HCT116 (cell line): Measurements from ENCODE around the gene MRAS. TPM values are rescaled to one million over a fixed set of nuclear protein-coding genes. Genes with fewer than 3 reads are reported as not detected.

Experiments
- ATAC-seq: fragments of 200-7000 bp; cut with Tn5 transposase; 2 replicates; pipeline ENCODE4 v1.9.1; 2020; ENCODE audit warnings: mild to moderate bottlenecking, moderate library complexity
- BruUV-seq: library from RNA; stranded (reverse); fragments of 400-500 nt; replicated peaks from 2 replicates; lab custom pipeline; 2021; lab: Mats Ljungman, UMichigan
- CTCF ChIA-PET: fragments of 300-600 bp; sonication (Branson Sonifier 250); formaldehyde crosslinking; loops from one replicate; lab custom pipeline; 2021; ENCODE audit warnings: antibody characterized with exemption; lab: Charles Lee
- POLR2A ChIA-PET: fragments of 300-600, 350-600 bp; sonication (Branson Sonifier 250); formaldehyde crosslinking; loops from one replicate; lab custom pipeline; 2021; ENCODE audit warnings: antibody characterized with exemption; lab: Charles Lee
- RAD21 ChIA-PET, 2 experiments: fragments of 300-600 bp; sonication (Branson Sonifier 250); formaldehyde crosslinking; loops; one replicate each; lab custom pipeline; 2023; ENCODE audit warnings: low total read pairs in 2 of 2; ENCODE audit not compliant: uncharacterized antibody in 2 of 2, unreplicated experiment in 2 of 2, low non-redundant PET in 1 of 2; lab: Charles Lee
- DNase-seq: peaks from one replicate; pipeline ENCODE4 v3.0.0-alpha.2; 2010; ENCODE audit warnings: low read depth, low spot score
- H2AFZ ChIP-seq: fragments of 200-600 bp; shearing (Covaris generic), sonication (generic); 2 replicates; pipeline ENCODE4 v1.6.1; 2017; ENCODE audit warnings: low read depth, mixed run types, mixed read lengths, antibody characterized with exemption, low read length; ENCODE audit not compliant: poor library complexity, severe bottlenecking
- H3K27ac ChIP-seq: 2 replicates; pipeline ENCODE4 v1.5.1; 2012; ENCODE audit warnings: low read depth, low read length
- H3K27me3 ChIP-seq: fragments of 200-600 bp; sonication (generic); 2 replicates; pipeline ENCODE4 v1.6.1; 2016; ENCODE audit warnings: mixed run types, low read length, mixed read lengths; ENCODE audit not compliant: insufficient read depth
- H3K36me3 ChIP-seq, 2 experiments: fragments of 200-500 bp in 1 of 2; fragments of 200-600 bp in 1 of 2; sonication (Bioruptor generic) in 1 of 2; sonication (generic) in 1 of 2; 2 replicates each; pipeline versions ENCODE4 v1.5.1 to v1.6.1; 2014 to 2016; ENCODE audit warnings: low read length in 2 of 2, inconsistent platforms in 1 of 2, mixed read lengths in 1 of 2, mixed run types in 1 of 2; ENCODE audit not compliant: insufficient read depth in 2 of 2, control insufficient read depth in 1 of 2
- H3K4me1 ChIP-seq, 2 experiments: fragments of 200-600 bp in 1 of 2; sonication (generic) in 1 of 2; 2 replicates each; pipeline versions ENCODE4 v1.5.1 to v1.6.1; 2012 to 2017; ENCODE audit warnings: low read length in 2 of 2, inconsistent platforms in 1 of 2, mild to moderate bottlenecking in 1 of 2, mixed read lengths in 1 of 2, mixed run types in 1 of 2, moderate library complexity in 1 of 2; ENCODE audit not compliant: insufficient read depth in 2 of 2, control insufficient read depth in 1 of 2
- H3K4me2 ChIP-seq: fragments of 200-600 bp; sonication (generic); 2 replicates; pipeline ENCODE4 v1.6.1; 2017; ENCODE audit warnings: mixed run types, low read length, mixed read lengths
- H3K4me3 ChIP-seq, 2 experiments: fragments of 200-600 bp in 1 of 2; sonication (generic) in 1 of 2; replicated peaks in 1 of 2; 2 replicates each; pipeline ENCODE4 v1.5.1; 2011 to 2016; ENCODE audit warnings: low read length in 2 of 2, control low read depth in 1 of 2, low read depth in 1 of 2, mild to moderate bottlenecking in 1 of 2, mixed read lengths in 1 of 2, mixed run types in 1 of 2
- H3K79me2 ChIP-seq: fragments of 200-600 bp; sonication (generic); 2 replicates; pipeline ENCODE4 v1.6.1; 2017; ENCODE audit warnings: mild to moderate bottlenecking, mixed run types, low read length, moderate library complexity, mixed read lengths; ENCODE audit not compliant: insufficient read depth
- H3K9ac ChIP-seq: fragments of 200-600 bp; sonication (generic); 2 replicates; pipeline ENCODE4 v1.6.1; 2016; ENCODE audit warnings: low read length, mixed read lengths
- H3K9me2 ChIP-seq: fragments of 200-600 bp; sonication (generic), shearing (Covaris generic); 2 replicates; pipeline ENCODE4 v1.6.1; 2017; ENCODE audit warnings: mixed run types, mild to moderate bottlenecking, moderate library complexity; ENCODE audit not compliant: insufficient read depth
- H3K9me3 ChIP-seq, 2 experiments: fragments of 200-500 bp in 1 of 2; fragments of 200-600 bp in 1 of 2; sonication (Bioruptor generic) in 1 of 2; sonication (generic) in 1 of 2; 2 replicates each; pipeline ENCODE4 v1.6.1; 2014 to 2017; ENCODE audit warnings: low read length in 2 of 2, mixed read lengths in 2 of 2, inconsistent platforms in 1 of 2, low read depth in 1 of 2, mild to moderate bottlenecking in 1 of 2, mixed run types in 1 of 2, moderate library complexity in 1 of 2; ENCODE audit not compliant: control insufficient read depth in 1 of 2, insufficient read depth in 1 of 2
- H4K20me1 ChIP-seq: fragments of 200-600 bp; sonication (generic), shearing (Covaris generic); 2 replicates; pipeline ENCODE4 v1.6.1; 2017; ENCODE audit warnings: mixed run types, mild to moderate bottlenecking, moderate library complexity; ENCODE audit not compliant: insufficient read depth
- CEBPB ChIP-seq: IDR thresholded peaks from 2 replicates; pipeline ENCODE4 v1.6.1; 2012; ENCODE audit warnings: low read depth
- CTCF ChIP-seq, 3 experiments: fragments of 200-600 bp in 1 of 3; sonication (generic) in 1 of 3; IDR thresholded peaks in 2 of 3; conservative IDR thresholded peaks in 1 of 3; 2 replicates each; pipeline ENCODE4 v1.5.1; 2012 to 2017; ENCODE audit warnings: low read depth in 2 of 3, low read length in 2 of 3, antibody characterized with exemption in 1 of 3, borderline replicate concordance in 1 of 3, control low read depth in 1 of 3, mild to moderate bottlenecking in 1 of 3, mixed read lengths in 1 of 3, mixed run types in 1 of 3, moderate library complexity in 1 of 3; ENCODE audit not compliant: insufficient read depth in 1 of 3
- EGR1 ChIP-seq: IDR thresholded peaks from 2 replicates; pipeline ENCODE4 v1.6.1; 2012; ENCODE audit warnings: low read depth
- FOSL1 ChIP-seq: IDR thresholded peaks from 2 replicates; pipeline ENCODE4 v1.6.1; 2012; ENCODE audit warnings: low read depth
- POLR2AphosphoS5 ChIP-seq: IDR thresholded peaks from 2 replicates; pipeline ENCODE4 v1.6.1; 2011; ENCODE audit warnings: mild to moderate bottlenecking, low read depth, low read length, moderate library complexity
- SRF ChIP-seq: IDR thresholded peaks from 2 replicates; pipeline ENCODE4 v1.6.1; 2012; ENCODE audit warnings: low read depth
- TCF7L2 ChIP-seq: IDR thresholded peaks from 2 replicates; pipeline ENCODE4 v1.7.0; 2011; ENCODE audit warnings: borderline replicate concordance, inconsistent platforms; ENCODE audit not compliant: insufficient read depth, insufficient read length; ENCODE audit errors: extremely low read depth
- intact Hi-C: fragments of 100-400 bp; cut with micrococcal nuclease; formaldehyde crosslinking; loops from 2 replicates; pipeline ENCODE4 v1.10.0; 2022
- total RNA-seq: library from RNA; stranded (reverse); gene quantifications from one replicate; pipeline ENCODE4 v1.2.1, GENCODE V29; 2021; ENCODE audit not compliant: unreplicated experiment
- TF ChIP-seq, protein P1 (sequence below): IDR thresholded peaks from 2 replicates; pipeline ENCODE4 v1.6.1; 2012; ENCODE audit warnings: low read depth

MRAS gene
- total RNA-seq, 1 experiment from 2014 or later, result 13.5 TPM

DNA sequence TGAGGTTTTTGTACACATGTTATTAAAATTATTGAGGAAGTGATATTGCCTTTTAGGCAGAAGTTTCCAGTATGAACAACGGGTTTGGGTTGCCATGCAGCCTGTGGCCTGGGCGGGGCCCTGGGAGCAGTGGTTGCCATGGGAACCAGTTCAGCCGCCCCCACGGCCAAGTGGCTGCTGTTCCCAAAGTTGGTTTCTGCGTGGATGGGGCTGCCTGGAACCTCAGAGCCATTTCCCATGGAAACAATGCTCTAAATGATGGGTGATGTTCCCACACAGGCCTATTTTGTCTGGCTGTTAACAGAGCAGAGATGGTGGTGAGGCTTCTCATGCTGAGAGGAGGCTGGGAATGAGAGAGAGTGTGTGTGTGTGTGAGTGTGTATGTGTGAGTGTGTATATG is 19.5 kb downstream of the MRAS start:
- H3K9me2 ChIP-seq, result no peaks in the 10 kb centered on the region
- DNase-seq, result no peak
- no peak overlapping the region for H2AFZ ChIP-seq
- no peaks in the 10 kb centered on the region for H3K36me3 ChIP-seq
- no peaks in the 10 kb centered on the region for H3K27me3 ChIP-seq
- H3K4me3 ChIP-seq, result no peak overlapping the region
- no peak overlapping the region for H3K9ac ChIP-seq
- H3K27ac ChIP-seq, result no peak overlapping the region
- H3K9me3 ChIP-seq, result no peaks in the 10 kb centered on the region
- peak overlapping the region; percentile 24; the same call in 1 of the 2 replicates for H3K4me2 ChIP-seq
- no peaks in the 10 kb centered on the region for H3K79me2 ChIP-seq
- H3K4me1 ChIP-seq, result peaks cover 8 to 9% of the 10 kb centered on the region in 2 experiments
- ATAC-seq, result peak; percentile 43; the same call in 1 of the 2 replicates
- CTCF ChIA-PET, result no interaction called here
- POLR2A ChIA-PET, result interaction anchor here (1.0 kb wide), 1 partner anchor 20 kb away, joined by 3 read pairs; no protein-coding TSS in a partner anchor
- intact Hi-C loops, result no loop called here
- no peaks in the 10 kb centered on the region for H4K20me1 ChIP-seq
- no TSS peak for BruUV-seq
- TF ChIP-seq EGR1 (peak; percentile 65), TCF7L2 (no peak)
- TF ChIP-seq, protein P1, sequence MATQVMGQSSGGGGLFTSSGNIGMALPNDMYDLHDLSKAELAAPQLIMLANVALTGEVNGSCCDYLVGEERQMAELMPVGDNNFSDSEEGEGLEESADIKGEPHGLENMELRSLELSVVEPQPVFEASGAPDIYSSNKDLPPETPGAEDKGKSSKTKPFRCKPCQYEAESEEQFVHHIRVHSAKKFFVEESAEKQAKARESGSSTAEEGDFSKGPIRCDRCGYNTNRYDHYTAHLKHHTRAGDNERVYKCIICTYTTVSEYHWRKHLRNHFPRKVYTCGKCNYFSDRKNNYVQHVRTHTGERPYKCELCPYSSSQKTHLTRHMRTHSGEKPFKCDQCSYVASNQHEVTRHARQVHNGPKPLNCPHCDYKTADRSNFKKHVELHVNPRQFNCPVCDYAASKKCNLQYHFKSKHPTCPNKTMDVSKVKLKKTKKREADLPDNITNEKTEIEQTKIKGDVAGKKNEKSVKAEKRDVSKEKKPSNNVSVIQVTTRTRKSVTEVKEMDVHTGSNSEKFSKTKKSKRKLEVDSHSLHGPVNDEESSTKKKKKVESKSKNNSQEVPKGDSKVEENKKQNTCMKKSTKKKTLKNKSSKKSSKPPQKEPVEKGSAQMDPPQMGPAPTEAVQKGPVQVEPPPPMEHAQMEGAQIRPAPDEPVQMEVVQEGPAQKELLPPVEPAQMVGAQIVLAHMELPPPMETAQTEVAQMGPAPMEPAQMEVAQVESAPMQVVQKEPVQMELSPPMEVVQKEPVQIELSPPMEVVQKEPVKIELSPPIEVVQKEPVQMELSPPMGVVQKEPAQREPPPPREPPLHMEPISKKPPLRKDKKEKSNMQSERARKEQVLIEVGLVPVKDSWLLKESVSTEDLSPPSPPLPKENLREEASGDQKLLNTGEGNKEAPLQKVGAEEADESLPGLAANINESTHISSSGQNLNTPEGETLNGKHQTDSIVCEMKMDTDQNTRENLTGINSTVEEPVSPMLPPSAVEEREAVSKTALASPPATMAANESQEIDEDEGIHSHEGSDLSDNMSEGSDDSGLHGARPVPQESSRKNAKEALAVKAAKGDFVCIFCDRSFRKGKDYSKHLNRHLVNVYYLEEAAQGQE, result no peak
- RAD21 ChIA-PET, result no interaction called here

- ATAC-seq (no peak), DNase-seq (no peak)
- H3K9me3 ChIP-seq, result no peaks in the 10 kb centered on the region
- H3K27ac ChIP-seq, result no peak overlapping the region
- intact Hi-C loops, result no loop called here
- no peaks in the 10 kb centered on the region for H4K20me1 ChIP-seq
- no peaks in the 10 kb centered on the region for H3K79me2 ChIP-seq
- H2AFZ ChIP-seq, result no peak overlapping the region
- ChIA-PET CTCF (no interaction called here), RAD21 (no interaction called here), POLR2A (no interaction called here)
- BruUV-seq, result no TSS peak
- H3K36me3 ChIP-seq, result no peaks in the 10 kb centered on the region; a peak in 1 of 4 replicates
- no peak overlapping the region for H3K4me2 ChIP-seq
- H3K4me1 ChIP-seq, result peaks cover 8 to 9% of the 10 kb centered on the region in 2 experiments
- no peaks in the 10 kb centered on the region for H3K27me3 ChIP-seq
- H3K4me3 ChIP-seq, result no peak overlapping the region
- H3K9me2 ChIP-seq, result no peaks in the 10 kb centered on the region
- H3K9ac ChIP-seq, result no peak overlapping the region
- no peak for TF ChIP-seq SRF
- TF ChIP-seq, protein P1, result no peak
- no peak for TF ChIP-seq CTCF (IDR thresholded peaks at IDR 0.05 in 2 of 3, conservative IDR thresholded peaks at IDR 0.05 in 1 of 3; ENCODE audit: borderline replicate concordance in 1 of 3, insufficient read depth in 1 of 3, low read depth in 2 of 3, low read length in 2 of 3)
- no peak for TF ChIP-seq FOSL1
- no peak for TF ChIP-seq CEBPB
- TF ChIP-seq POLR2AphosphoS5, result no peak
- TF ChIP-seq TCF7L2, result no peak
Observed at GRCh38 chr3:138369151-138369900, 20.9 kb downstream of the MRAS start.
